ENCODE results near the gene PC. TPM values are rescaled to one million over a fixed set of nuclear protein-coding genes. Genes with fewer than 3 reads are reported as not detected.

Gene PC
- total and polyA plus RNA-seq, 2 experiments from 2014 or later = 18.3 to 21.7 TPM

DNA sequence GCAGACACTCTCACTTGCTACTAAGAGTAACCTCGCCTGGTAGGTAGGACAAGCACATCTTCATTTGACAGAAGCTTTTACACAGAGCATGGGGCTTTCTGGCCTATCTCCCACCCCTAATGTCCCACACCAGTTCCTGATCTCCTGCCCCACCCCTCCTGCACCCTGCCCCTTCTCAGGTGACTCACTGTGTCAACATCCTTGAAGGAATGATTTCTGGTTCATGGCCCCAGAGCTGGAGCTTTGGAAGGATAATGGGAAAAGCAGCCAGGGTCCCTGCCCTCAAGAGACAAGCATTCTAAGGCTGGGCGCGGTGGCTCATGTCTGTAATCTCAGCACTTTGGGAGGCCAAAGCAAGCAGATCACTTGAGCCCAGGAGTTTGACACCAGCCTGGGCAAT is 54.1 kb downstream of the PC start:
- DNase-seq (ENCODE audit: low spot score) = no peak
- no peaks in the 10 kb centered on the region for H3F3A ChIP-seq (replicated peaks; ENCODE audit: low read depth)
- H3K4me1 ChIP-seq (ENCODE audit: insufficient read depth) = peaks cover 14% of the 10 kb centered on the region; the same call in 1 of the 2 replicates
- H4K20me1 ChIP-seq (replicated peaks; ENCODE audit: insufficient read depth) = no peaks in the 10 kb centered on the region
- no peak overlapping the region for H3K4me3 ChIP-seq
- no peaks in the 10 kb centered on the region for H3K9me2 ChIP-seq (ENCODE audit: insufficient read depth)
- H3K27me3 ChIP-seq (ENCODE audit: insufficient read depth) = no peaks in the 10 kb centered on the region
- Mint-ChIP-seq H3K27ac (no peak overlapping the region), H3K4me3 (no peak overlapping the region), H3K27me3 (ENCODE audit: insufficient read depth, low read depth, poor library complexity) (peaks cover 8% of the 10 kb centered on the region), H3K36me3 (ENCODE audit: low read depth) (no peaks in the 10 kb centered on the region), H3K9me3 (no peaks in the 10 kb centered on the region), H3K4me1 (peaks cover 30% of the 10 kb centered on the region)
- H3K36me3 ChIP-seq (ENCODE audit: insufficient read depth) = no peaks in the 10 kb centered on the region
- H3K27ac ChIP-seq (ENCODE audit: low read depth) = no peak overlapping the region
- H3K4me2 ChIP-seq = no peak overlapping the region
- ATAC-seq = no peak
- H2AFZ ChIP-seq = no peak overlapping the region
- H3K79me2 ChIP-seq (replicated peaks; ENCODE audit: insufficient read depth) = no peaks in the 10 kb centered on the region
- no peak for TF ChIP-seq POLR2AphosphoS5 (IDR thresholded peaks at IDR 0.05; ENCODE audit: low read depth)
- TF ChIP-seq EZH2phosphoT487 (IDR thresholded peaks at IDR 0.05; ENCODE audit: unreplicated experiment) = no peak
- TF ChIP-seq REST (IDR thresholded peaks at IDR 0.05; ENCODE audit: unreplicated experiment) = no peak
- no peak for TF ChIP-seq CTCF (conservative IDR thresholded peaks at IDR 0.05; ENCODE audit: low read depth in 2 of 2)
- TF ChIP-seq ZNF331 (CRISPR knock-in tag; IDR thresholded peaks at IDR 0.05; ENCODE audit: low read depth) = no peak
- TF ChIP-seq ETS1 (IDR thresholded peaks at IDR 0.05) = no peak
- TF ChIP-seq STAT1 (IDR thresholded peaks at IDR 0.05; ENCODE audit: unreplicated experiment) = no peak
- TF ChIP-seq, protein P1, sequence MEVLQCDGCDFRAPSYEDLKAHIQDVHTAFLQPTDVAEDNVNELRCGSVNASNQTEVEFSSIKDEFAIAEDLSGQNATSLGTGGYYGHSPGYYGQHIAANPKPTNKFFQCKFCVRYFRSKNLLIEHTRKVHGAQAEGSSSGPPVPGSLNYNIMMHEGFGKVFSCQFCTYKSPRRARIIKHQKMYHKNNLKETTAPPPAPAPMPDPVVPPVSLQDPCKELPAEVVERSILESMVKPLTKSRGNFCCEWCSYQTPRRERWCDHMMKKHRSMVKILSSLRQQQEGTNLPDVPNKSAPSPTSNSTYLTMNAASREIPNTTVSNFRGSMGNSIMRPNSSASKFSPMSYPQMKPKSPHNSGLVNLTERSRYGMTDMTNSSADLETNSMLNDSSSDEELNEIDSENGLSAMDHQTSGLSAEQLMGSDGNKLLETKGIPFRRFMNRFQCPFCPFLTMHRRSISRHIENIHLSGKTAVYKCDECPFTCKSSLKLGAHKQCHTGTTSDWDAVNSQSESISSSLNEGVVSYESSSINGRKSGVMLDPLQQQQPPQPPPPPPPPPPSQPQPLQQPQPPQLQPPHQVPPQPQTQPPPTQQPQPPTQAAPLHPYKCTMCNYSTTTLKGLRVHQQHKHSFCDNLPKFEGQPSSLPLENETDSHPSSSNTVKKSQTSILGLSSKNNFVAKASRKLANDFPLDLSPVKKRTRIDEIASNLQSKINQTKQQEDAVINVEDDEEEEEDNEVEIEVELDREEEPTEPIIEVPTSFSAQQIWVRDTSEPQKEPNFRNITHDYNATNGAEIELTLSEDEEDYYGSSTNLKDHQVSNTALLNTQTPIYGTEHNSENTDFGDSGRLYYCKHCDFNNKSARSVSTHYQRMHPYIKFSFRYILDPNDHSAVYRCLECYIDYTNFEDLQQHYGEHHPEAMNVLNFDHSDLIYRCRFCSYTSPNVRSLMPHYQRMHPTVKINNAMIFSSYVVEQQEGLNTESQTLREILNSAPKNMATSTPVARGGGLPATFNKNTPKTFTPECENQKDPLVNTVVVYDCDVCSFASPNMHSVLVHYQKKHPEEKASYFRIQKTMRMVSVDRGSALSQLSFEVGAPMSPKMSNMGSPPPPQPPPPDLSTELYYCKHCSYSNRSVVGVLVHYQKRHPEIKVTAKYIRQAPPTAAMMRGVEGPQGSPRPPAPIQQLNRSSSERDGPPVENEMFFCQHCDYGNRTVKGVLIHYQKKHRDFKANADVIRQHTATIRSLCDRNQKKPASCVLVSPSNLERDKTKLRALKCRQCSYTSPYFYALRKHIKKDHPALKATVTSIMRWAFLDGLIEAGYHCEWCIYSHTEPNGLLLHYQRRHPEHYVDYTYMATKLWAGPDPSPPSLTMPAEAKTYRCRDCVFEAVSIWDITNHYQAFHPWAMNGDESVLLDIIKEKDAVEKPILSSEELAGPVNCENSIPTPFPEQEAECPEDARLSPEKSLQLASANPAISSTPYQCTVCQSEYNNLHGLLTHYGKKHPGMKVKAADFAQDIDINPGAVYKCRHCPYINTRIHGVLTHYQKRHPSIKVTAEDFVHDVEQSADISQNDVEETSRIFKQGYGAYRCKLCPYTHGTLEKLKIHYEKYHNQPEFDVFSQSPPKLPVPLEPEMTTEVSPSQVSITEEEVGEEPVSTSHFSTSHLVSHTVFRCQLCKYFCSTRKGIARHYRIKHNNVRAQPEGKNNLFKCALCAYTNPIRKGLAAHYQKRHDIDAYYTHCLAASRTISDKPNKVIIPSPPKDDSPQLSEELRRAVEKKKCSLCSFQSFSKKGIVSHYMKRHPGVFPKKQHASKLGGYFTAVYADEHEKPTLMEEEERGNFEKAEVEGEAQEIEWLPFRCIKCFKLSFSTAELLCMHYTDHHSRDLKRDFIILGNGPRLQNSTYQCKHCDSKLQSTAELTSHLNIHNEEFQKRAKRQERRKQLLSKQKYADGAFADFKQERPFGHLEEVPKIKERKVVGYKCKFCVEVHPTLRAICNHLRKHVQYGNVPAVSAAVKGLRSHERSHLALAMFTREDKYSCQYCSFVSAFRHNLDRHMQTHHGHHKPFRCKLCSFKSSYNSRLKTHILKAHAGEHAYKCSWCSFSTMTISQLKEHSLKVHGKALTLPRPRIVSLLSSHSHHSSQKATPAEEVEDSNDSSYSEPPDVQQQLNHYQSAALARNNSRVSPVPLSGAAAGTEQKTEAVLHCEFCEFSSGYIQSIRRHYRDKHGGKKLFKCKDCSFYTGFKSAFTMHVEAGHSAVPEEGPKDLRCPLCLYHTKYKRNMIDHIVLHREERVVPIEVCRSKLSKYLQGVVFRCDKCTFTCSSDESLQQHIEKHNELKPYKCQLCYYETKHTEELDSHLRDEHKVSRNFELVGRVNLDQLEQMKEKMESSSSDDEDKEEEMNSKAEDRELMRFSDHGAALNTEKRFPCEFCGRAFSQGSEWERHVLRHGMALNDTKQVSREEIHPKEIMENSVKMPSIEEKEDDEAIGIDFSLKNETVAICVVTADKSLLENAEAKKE (CRISPR knock-in tag; IDR thresholded peaks at IDR 0.05) = no peak
- no peak for TF ChIP-seq EZH2 (IDR thresholded peaks at IDR 0.05; ENCODE audit: low read depth, unreplicated experiment)
- no peak for TF ChIP-seq ZNF114 (CRISPR knock-in tag; IDR thresholded peaks at IDR 0.05)
- no peak for TF ChIP-seq CREB1 (CRISPR knock-in tag; IDR thresholded peaks at IDR 0.05; ENCODE audit: low read depth)
- TF ChIP-seq NANOG (IDR thresholded peaks at IDR 0.05; ENCODE audit: borderline replicate concordance) = no peak
- no peak for TF ChIP-seq JUNB (IDR thresholded peaks at IDR 0.05; ENCODE audit: unreplicated experiment)
